Stimulated activated CD8-positive, alpha-beta memory T cell treated with anti-CD3 and anti-CD28 coated beads, Interleukin-12 subunit alpha, Interleukin-12 subunit beta, amount 100 ng/mL, for 24 hours (primary cell): Measurements from ENCODE around the gene WNT6.

ENCODE experiments used
- DNase-seq: peaks from one replicate; pipeline ENCODE4 v3.0.0-alpha.2; 2020; ENCODE audit errors: extremely low read depth

The WNT6 gene

DNA sequence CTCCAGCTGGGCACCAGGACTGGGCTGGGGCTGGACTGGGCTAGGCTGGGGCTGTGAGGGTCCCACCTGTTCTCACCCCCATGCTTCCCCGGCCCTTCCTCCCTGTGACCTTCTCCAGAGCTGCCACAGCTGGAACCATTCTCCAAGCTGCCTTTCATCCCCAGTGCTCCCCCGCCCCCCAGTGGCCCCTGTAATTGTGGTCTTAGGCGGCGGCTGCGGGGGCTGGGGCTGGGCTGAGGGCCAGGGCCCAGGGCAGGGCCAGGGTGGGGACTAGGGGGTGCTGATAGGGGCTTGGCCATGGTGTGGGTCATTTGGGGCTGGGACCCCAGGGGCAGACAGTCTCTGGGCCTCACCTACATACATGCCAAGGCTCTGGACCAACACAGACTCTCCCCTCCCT lies 18.3 kb downstream of the WNT6 start:
- no peak for DNase-seq

DNA sequence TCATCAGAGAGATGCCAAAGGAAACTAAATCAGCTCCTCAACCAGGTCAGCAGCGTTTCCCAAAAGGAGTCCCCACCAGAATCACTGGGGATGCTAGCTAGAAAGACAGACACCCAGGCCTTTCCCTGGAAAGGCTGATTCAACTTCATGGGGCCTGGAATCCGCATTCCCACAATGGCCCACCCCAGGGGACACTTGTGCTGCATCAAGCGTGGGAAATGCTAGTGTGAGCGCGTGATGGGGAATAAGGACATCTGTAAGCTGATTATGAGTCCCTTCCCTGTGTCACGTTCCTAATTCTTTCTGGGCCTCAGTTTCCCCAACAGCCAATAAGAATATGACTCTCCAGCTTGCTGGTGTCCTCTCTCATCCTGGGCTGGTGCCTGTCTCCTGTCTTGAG lies 18.9 kb downstream of the WNT6 start:
- no peak for DNase-seq

DNA sequence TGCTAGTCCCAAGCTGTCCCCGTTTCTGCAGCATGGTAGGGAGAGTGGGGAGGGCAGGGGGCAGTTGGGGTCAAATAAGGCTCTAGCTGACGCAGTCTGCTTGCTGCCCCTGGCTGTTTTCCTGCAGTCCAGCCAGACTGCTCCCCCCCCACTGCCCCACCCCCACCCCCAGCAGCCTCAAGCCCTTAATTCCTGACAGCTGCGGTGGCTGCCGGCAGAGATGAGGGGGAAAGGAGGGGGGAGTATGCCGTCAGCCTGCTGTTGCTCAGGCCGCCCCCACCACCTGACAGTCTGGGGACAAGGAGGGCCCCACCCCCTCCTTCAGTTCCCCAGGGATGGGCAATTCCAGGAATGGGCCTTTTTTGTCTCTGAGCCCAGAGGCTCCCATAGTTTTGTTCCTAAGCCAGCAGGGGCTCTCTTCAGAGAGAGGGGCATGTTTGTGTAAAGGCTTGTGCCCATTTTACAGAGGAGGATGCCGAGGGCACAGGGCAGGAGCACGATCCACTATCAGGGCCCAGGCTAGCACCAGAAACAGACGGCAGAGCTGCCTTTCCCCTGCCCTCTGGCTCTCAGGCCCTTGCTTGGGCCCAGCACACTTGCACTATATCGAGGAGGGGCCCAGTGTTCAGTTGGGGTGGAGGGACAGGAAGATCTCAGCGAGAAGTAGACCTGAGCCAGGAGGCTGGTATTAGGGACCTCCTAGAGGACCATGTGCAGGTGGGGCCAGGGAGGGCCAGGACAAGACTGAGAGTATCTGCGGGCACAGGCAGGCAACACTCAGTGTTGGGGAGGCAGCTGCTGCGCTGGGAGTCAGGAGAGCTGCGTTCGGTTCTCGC lies 19.5 kb downstream of the WNT6 start:
- DNase-seq = no peak

DNA sequence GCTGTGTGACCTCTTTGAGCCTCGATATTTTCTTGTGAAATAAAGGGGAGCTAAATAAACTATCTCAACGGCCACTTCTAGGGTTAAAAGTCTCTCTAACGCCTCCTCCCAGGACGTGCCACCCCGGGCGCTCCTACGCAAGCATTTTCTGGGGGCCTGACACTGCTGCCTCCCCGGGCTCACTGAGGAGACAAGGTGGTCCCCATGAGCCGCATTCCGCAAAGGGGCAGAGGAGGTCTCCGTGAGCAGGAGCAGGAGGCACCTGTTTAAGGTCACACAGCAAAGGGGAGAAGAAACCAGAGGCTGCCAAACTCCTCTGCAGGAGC lies 20.1 kb downstream of the WNT6 start:
- DNase-seq = no peak

DNA sequence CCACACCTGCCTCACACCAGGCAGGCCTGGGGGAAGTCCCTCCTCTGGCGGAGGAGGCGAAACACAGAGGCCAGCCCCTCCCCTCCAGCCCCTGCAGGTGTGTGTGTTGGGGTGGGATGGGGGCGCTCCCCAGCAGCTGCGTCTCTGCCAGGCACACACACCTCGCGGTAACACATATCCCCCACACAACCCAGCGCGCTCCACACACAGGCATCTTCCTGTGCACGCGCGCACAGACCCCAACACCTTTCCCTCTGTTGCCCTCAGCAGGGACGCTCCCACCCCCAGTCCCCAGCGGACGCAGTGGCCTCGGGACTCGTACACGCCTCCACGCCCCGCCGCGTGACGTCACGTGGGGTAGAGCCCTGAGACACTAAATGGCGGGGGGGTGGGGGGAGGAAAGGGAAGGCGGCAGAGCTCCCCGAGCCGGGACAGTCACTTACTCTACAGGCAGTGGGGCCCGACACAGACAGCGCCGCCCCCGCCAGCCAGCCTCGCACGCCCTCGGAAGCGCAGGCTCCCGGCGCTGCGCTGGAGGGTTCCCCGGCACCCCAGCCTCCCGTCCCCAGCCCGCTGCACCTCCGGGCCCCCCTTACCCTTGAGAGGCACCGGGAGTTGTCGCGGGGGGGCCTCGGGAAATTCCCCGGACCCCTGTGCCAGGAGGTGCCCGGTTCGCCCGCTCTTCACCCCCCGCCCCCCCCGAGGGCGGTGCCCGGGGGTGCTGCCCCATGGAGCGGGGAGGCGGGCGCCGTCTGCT lies 20.7 kb downstream of the WNT6 start, which contains the start of gene WNT10A:
Gene WNT10A, plus strand, starts transcription at position 751 of the 757 bp plus-strand sequence. CDS start 144 bp downstream, outside the sequence.
- peak; percentile 37 for DNase-seq

DNA sequence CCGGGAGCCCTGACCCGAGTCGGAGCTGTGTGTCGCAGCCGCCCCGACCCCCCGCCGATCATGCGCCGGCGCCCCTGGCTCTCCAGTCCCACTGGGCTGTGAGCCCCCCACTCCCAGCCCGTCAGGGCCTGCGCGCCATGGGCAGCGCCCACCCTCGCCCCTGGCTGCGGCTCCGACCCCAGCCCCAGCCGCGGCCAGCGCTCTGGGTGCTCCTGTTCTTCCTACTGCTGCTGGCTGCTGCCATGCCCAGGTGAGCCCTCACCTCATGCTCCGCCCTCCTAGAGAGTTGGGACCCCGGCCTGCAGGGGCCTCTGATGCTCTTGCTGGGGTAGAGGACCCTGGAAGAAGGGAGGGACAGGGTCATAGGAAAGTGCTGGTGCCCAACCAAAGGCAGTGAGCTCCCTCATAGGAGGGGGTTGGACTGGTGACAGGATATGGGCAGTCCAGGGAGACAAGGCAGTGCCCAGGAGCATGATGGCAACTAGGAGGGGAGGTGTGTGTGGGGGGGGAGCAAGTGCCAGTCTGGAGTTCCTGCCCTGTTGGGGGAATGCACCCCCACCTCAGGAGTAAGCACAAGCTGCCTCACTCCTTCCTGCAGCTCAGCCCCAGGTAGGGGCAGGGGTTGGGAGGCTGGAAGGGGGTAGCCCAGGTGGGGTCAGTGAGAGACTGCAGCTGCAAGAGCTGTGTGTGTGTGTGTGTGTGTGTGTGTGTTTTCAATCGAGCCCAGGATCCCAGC lies 21.4 kb downstream of the WNT6 start:
- no peak for DNase-seq

DNA sequence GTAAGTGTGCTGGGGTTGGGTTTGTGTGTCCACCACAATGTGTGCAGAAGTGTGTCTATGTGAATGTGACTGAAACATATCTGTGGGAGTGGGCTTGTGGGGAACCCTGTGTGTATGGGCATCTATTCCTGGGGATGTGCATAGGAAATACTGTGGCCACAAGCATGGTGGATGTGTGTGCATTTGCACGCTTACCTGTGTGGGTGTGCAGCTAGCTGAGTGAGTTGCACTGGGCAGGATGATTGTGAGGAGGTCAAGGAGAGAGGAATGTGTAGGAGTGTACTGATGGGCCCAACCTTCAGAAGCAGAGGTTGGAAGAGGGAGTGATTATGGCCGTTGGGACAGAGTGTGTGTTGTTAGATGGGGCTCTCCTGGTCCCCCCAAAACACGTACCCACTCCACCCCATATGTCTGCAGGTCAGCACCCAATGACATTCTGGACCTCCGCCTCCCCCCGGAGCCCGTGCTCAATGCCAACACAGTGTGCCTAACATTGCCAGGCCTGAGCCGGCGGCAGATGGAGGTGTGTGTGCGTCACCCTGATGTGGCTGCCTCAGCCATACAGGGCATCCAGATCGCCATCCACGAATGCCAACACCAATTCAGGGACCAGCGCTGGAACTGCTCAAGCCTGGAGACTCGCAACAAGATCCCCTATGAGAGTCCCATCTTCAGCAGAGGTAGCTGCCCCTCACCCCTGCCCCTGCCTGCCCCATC lies 22.3 kb downstream of the WNT6 start:
- DNase-seq = no peak

DNA sequence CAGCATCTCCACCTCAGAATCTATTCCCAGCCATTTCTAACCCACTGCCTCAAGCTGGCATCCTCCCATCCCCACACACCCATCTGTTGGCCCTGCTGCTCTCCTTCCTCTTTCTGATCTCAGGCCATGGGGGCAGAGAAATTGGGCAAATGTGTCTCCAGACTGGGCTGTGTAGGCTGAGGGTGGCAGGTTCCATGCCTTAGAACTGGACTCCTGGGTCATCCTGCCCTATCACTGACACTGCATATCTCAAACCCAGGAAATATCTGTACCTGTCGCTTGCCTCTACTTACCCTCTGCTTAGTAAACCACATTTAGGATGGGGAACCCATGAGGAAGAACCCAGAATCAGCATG lies 22.8 kb downstream of the WNT6 start:
- no peak for DNase-seq

DNA sequence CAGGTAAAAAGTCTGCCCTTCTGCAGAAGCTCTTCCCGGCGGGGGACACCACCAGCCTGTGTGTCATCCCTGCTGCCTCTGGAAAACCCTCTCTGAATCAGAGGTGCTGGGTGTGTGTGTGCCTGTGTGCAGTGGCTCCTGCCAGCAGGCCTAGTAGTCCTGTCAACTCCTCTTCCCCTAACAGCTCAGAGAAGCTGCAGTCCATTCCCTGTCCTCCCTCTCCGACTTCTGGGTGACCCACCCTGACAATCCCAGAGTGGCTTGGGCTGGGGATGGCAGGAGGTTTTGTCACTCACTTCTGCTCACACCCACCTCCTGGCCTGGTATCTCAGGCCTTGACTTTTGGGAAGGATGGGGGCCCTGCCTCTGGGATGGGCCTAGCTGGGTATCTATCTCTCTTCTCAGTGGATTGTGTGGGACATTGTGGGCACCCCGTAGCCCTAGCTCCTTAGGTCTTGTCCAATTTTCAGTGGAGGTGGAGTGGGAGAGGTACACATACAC lies 23.3 kb downstream of the WNT6 start:
- DNase-seq = no peak

DNA sequence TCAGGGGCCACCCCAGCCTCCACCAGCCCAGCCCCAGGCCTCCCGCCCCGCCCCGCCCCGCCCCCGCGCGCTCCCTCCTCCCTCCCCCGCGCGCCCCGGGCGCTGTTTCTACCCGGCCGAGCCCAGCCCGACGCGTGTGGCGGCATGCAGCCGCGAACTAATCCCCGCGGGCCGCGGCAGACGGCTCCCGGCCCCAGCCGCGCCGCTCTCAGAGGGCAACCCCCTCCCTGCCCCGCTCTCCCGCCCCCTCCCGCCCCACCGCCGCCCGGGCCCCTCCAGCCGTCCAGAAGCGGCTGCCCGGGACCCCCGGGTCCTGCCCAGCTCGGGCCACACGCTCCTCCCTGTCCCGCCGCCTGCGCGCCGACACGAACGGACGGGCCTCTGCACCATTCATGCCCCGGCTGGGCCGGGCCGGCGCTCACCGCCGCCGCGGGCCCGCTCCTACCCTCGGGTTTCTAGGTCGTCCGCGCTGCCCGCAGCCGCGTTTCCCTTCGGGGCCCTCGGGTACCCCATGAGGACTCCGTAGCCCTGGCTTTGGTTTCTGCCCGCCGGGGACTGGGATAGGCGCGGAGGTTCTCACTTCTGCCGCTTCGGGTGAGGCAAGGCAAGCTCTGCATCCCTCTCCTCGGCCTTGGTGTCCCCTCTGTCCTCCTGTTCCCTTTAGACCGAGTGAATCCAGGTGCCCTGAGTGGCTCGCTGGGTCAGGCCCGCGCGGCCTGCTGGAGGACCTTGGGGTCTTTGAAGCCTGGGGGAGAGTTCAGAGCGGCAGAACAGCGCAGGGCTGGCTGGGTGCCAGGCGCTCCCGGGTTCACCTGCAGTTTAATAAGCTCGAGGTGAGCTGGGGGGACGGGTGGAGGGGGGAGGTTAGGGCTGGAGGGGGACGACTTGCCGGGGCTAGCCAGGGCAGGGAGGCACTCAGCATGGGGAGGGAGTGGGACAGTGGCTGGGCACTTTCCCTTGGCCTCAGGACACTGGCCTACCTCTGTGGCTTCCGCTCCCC lies 24.2 kb downstream of the WNT6 start:
- DNase-seq = no peak

DNA sequence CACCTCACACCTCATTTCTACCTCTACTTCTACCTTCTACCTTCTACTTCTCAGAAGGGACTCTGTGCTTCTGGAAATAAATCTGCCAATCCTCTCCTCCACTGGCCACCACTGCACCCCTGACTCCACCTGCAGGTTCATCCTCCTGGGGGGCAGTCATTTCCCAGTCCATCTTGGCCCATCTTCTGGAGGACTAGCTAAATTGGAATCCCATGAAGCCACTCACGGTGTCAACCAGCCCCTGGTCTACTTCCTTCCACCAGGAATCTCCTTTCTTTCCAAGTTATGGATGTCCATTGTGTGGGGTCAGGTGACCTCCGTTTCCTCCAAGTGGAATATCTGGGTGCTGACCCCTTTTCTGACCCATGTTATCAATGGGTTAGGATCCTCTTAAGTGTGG lies 24.9 kb downstream of the WNT6 start:
- DNase-seq = no peak

DNA sequence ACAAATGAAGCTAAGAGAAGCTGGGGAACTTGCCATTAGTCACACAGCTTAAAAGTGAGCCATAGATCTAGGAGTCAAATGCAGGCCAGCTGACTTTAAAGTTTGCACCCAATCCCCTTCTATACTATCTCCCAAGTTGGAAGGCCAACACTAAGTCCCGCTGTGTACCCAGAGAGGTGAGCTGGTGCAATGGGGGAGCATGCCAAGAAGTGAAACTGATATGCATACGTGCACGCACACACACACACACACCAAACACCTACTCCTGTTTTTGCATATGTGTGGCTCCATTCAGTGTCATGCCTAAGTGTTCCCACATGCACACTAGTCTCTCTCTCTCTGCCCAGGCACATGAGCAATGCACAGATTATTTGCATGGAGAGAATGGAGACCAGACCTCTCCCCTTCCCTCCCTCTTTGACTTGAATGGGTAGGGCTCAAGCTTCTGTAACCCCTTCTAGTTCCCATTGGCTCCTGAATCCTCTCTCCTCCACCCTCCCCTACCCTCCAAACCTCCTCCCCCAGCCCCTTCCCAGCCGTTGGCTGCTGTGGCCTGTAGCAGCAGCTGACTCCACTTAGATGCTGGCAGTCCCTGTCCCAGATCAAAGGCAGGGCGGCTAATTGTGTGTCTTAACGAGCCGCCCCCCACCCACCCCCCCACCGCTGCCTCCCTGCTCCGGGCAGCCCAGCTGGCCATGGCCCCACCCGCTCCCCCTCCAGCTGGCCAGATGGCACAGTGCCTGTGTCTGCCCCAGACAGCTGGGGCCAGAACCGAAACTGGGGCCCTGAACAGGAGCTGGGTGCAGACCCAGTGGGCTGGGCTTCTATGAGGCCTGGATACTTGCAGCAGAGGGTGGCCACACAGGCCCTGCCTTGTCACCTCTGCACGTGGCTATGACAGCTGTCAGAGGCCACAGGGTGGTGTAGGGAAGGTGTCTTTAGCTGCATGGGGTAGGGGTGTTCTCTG lies 26.7 kb downstream of the WNT6 start:
- no peak for DNase-seq

DNA sequence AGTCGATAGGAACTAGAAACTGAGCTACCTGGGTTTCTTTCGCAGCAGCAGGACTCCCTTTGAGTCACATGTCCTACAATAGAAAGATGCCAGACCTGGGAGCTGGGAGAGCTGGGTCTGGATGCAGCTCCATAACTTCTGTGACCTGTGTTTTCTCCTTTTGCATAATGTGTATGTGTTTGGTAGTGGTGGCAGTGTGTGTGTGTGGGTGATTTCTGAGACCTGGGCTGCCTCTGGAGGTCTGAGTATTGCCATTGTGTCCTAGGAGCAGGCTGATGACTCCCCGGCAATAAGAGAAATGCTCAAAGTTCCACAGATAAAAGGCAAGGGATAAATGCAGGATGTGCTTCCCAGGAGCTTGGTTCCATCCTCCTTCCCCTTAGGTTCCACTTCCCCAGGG lies 27.5 kb downstream of the WNT6 start:
- no peak for DNase-seq

DNA sequence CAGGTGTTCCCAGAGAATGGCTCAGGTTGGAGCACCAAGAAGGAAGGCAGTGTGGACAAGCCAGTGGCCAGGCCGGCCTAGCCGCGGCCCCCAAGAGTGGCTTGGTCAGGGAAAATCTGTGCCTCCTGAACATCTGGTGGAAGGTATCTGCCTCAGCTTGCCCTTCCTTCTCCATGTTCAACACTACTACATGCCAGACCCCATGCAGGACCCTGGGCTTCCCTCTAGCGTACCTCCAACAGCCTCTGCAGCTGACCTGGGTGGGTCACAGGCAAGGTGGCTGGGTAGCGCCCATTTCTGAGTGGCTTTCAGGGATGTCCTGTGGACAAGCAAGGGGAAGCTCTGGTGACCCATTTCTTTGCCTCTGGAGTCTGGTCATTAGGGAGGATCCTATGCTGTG lies 28.7 kb downstream of the WNT6 start:
- no peak for DNase-seq

DNA sequence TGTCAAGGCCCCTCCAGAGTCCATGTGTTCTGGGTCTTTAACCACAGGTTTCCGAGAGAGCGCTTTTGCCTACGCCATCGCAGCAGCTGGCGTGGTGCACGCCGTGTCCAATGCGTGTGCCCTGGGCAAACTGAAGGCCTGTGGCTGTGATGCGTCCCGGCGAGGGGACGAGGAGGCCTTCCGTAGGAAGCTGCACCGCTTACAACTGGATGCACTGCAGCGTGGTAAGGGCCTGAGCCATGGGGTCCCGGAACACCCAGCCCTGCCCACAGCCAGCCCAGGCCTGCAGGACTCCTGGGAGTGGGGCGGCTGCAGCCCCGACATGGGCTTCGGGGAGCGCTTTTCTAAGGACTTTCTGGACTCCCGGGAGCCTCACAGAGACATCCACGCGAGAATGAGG lies 30.3 kb downstream of the WNT6 start:
- no peak for DNase-seq

DNA sequence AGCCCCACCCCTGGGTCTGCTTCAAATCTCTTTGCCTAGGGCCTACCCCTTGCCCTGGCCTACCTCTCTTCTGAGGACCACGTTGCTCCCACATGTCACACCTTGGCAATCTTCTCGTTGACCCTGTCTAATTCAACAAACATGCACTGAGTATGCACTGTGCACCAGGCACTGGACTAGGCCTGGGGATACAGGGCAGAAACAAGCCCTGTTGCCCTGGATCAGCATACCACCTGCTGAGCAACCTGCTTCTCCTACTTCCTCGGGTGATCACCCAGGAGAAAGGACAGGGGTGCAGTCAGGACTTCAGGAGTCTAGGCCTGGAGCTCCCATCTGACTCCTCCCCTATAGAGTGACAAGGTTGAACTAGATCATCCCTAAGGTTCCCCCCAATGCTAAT lies 30.8 kb downstream of the WNT6 start:
- no peak for DNase-seq

DNA sequence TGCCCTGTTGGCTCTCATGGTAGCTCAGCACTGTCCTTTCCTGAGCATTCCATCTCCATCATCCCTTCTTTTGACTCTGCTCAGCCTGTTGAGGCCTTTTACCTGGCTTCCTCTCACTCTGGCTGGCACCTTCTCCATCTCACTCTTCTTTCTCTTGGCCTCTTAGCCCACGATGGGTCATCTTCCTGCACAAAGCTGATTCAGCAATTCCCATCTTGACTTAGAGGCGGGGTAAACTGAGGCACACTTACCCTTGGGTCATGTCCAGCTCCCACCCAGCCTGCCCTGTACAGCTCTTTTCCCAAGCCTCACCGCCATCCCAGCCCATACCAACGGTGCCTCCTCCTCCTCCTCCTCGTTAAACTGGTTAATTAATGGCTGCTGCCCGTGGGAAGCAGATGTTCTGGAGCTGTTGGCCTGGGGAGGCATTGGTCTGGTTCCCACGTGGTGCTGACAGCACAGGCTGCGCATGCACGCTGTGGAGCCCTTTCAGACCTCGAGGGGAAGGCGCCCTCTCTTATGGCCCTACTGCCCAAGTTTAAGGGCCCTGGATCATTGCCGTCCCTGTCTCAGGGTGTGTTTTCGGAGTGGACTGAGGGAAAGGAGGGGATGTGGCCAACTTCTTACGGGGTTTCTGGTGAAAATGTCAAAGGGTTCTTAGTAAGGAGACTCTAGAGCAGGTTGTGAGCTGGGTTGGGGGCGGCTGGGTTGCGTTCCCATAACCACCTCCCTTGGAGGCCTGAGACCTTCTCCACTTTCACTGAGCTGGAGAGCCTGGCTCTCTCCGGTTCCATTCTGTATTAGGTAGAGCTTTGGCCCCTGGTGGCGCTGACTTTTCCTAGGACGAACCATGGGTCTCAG lies 31.9 kb downstream of the WNT6 start:
- DNase-seq = no peak

DNA sequence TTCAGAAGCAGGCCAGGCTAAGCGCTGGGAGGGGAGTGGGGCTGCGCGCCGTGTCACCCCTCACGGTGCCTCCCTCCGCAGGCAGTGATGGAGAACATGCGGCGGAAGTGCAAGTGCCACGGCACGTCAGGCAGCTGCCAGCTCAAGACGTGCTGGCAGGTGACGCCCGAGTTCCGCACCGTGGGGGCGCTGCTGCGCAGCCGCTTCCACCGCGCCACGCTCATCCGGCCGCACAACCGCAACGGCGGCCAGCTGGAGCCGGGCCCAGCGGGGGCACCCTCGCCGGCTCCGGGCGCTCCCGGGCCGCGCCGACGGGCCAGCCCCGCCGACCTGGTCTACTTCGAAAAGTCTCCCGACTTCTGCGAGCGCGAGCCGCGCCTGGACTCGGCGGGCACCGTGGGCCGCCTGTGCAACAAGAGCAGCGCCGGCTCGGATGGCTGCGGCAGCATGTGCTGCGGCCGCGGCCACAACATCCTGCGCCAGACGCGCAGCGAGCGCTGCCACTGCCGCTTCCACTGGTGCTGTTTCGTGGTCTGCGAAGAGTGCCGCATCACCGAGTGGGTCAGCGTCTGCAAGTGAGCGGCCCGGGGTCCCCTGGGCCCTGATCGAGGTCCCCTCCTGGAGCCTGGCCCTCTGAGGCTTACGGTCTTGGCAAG lies 33.2 kb downstream of the WNT6 start:
- DNase-seq = peak; percentile 63
